ENCODE measurements around the gene TNRC6B. TPM values are rescaled to one million over a fixed set of nuclear protein-coding genes. Genes with fewer than 3 reads are reported as not detected.

The TNRC6B gene
- polyA plus RNA-seq, 3 donors: 7.2 to 16.5 (median 11.8) TPM

DNA sequence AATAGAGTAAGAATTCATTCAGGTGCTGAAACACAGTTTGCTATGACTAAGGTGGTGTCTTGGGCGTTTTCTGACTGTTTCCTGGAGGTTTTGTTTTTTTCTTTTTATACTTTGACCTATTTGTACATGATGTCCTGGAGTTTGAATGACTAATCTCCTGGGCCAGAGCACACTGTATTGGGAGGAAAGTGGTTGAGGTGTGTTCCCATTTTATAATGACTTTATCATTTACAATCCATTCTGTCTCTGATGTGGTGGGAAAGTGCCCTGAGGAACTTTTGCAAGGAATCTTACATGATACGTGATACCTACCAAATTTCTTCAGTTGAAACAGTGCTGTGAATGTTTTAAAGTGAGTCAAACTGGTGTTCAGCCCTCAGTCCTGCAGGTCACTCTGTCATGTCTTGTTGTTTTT, 80.8 kb downstream of the TNRC6B start:
- Histone ChIP-seq H3K79me2 (ENCODE audit: insufficient read depth, low read length) (peaks cover 27% of the 10 kb centered on the region), H3K36me3 (replicated peaks in 1 of 2; ENCODE audit: control insufficient read depth in 1 of 2, insufficient read depth in 2 of 2, low read length in 2 of 2) (peaks cover 43 to 95% of the 10 kb centered on the region in 2 donors)

DNA sequence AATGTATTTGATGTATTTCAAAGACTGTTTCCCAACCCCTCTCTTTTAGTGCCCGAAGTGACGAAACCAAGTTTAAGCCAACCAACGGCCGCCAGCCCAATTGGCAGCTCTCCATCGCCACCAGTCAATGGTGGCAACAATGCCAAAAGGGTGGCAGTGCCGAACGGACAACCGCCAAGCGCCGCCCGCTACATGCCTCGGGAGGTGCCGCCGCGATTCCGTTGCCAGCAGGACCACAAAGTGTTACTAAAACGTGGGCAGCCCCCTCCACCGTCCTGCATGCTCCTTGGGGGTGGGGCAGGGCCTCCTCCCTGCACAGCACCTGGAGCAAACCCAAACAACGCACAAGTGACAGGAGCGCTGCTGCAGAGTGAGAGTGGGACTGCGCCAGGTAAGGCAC, 84.1 kb downstream of the TNRC6B start:
- peaks cover 11 to 19% of the 10 kb centered on the region in 2 donors for H3K4me1 ChIP-seq (ENCODE audit: control insufficient read depth in 1 of 2, insufficient read depth in 2 of 2, low read length in 2 of 2)
- H3K36me3 ChIP-seq (replicated peaks in 1 of 2; ENCODE audit: control insufficient read depth in 1 of 2, insufficient read depth in 2 of 2, low read length in 2 of 2): peaks cover 52 to 92% of the 10 kb centered on the region in 2 donors
- intact Hi-C loops (cut with micrococcal nuclease): no loop called here
- peaks cover 22% of the 10 kb centered on the region for H3K79me2 ChIP-seq (ENCODE audit: insufficient read depth, low read length)
- H3K27me3 ChIP-seq (ENCODE audit: control insufficient read depth in 2 of 2, insufficient read depth in 2 of 2, low read length in 2 of 2): no peaks in the 10 kb centered on the region
- H3K9me3 Mint-ChIP-seq: peaks cover 0 to 5% (median 0%) of the 10 kb centered on the region in 7 donors
- peaks cover 55 to 82% of the 10 kb centered on the region in 2 donors for H3K36me3 Mint-ChIP-seq
- no peak for TF ChIP-seq CTCF (IDR thresholded peaks at IDR 0.05)
- no peak overlapping the region for H2AFZ ChIP-seq (ENCODE audit: insufficient read depth, low read depth, low read length, poor library complexity, severe bottlenecking)
- no peak overlapping the region for H3K27ac ChIP-seq (ENCODE audit: low read depth in 1 of 2, low read length in 2 of 2)
- no peaks in the 10 kb centered on the region for H3K9me3 ChIP-seq (replicated peaks in 1 of 2; ENCODE audit: control insufficient read depth in 1 of 2, insufficient read depth in 1 of 2, low read length in 2 of 2)
- no peak overlapping the region for H3K4me3 ChIP-seq (replicated peaks in 1 of 3; ENCODE audit: low read depth in 2 of 3, low read length in 3 of 3)
- no peak overlapping the region for H3K4me2 ChIP-seq (replicated peaks; ENCODE audit: extremely low read depth, low read length, poor library complexity, severe bottlenecking)
- H4K20me1 ChIP-seq (ENCODE audit: insufficient read depth, low read length): peaks cover 90% of the 10 kb centered on the region
- no peak overlapping the region for H3K4me3 Mint-ChIP-seq
- H3K4me1 Mint-ChIP-seq: peaks cover 18% of the 10 kb centered on the region
- H3K9ac ChIP-seq (ENCODE audit: insufficient read depth, low read length, poor library complexity, severe bottlenecking): no peak overlapping the region
- peak overlapping the region in 1 of 7 donors; percentile 39 for H3K27ac Mint-ChIP-seq
- 97% methylated on average over 17 of the region's 21 CpGs for WGBS (ENCODE audit: insufficient coverage)
- no peaks in the 10 kb centered on the region for H3K27me3 Mint-ChIP-seq (ENCODE audit: low read depth in 3 of 3)
- DNase-seq: no peak

More for the DNA sequence above, 80.8 kb downstream of the TNRC6B start:
- Mint-ChIP-seq H3K36me3 (peaks cover 34 to 77% of the 10 kb centered on the region in 2 donors), H3K9me3 (peaks cover 0 to 5% (median 0%) of the 10 kb centered on the region in 7 donors), H3K27ac (no peak overlapping the region), H3K4me3 (no peak overlapping the region), H3K4me1 (peaks cover 4% of the 10 kb centered on the region), H3K27me3 (ENCODE audit: low read depth in 3 of 3) (peaks cover 0 to 3% (median 0%) of the 10 kb centered on the region in 3 donors)
- H3K9ac ChIP-seq (ENCODE audit: insufficient read depth, low read length, poor library complexity, severe bottlenecking): no peak overlapping the region
- peaks cover 88% of the 10 kb centered on the region for H4K20me1 ChIP-seq (ENCODE audit: insufficient read depth, low read length)
- H3K4me3 ChIP-seq (replicated peaks in 1 of 3; ENCODE audit: low read depth in 2 of 3, low read length in 3 of 3): no peak overlapping the region
- H3K4me2 ChIP-seq (replicated peaks; ENCODE audit: extremely low read depth, low read length, poor library complexity, severe bottlenecking): no peak overlapping the region
- H3K27ac ChIP-seq (ENCODE audit: low read depth in 1 of 2, low read length in 2 of 2): no peak overlapping the region
- H3K4me1 ChIP-seq (ENCODE audit: control insufficient read depth in 1 of 2, insufficient read depth in 2 of 2, low read length in 2 of 2): peaks cover 0 to 6% of the 10 kb centered on the region in 2 donors
- H3K9me3 ChIP-seq (replicated peaks in 1 of 2; ENCODE audit: control insufficient read depth in 1 of 2, insufficient read depth in 1 of 2, low read length in 2 of 2): no peaks in the 10 kb centered on the region
- TF ChIP-seq CTCF (IDR thresholded peaks at IDR 0.05): no peak
- H2AFZ ChIP-seq (ENCODE audit: insufficient read depth, low read depth, low read length, poor library complexity, severe bottlenecking): no peak overlapping the region
- no peaks in the 10 kb centered on the region for H3K27me3 ChIP-seq (ENCODE audit: control insufficient read depth in 2 of 2, insufficient read depth in 2 of 2, low read length in 2 of 2)
- intact Hi-C loops (cut with micrococcal nuclease): no loop called here
- WGBS (ENCODE audit: insufficient coverage): no CpG with 5 or more reads among the region's 2 CpGs
- no peak for DNase-seq
